Heart left ventricle (tissue), 13 donors: ENCODE measurements around the gene AJM1.

Experiments
- CTCF ChIP-seq, 12 donors: fragments of 200-600 bp; sonication (generic) in 4 of 12; IDR thresholded peaks; one replicate each; pipeline versions ENCODE4 v1.5.0 to v1.8.0; 2018 to 2022; ENCODE audit warnings: antibody characterized with exemption in 12 of 12, mild to moderate bottlenecking in 5 of 12
- POLR2A ChIP-seq, 2 donors: fragments of 450-650 bp; IDR thresholded peaks; one replicate each; pipeline ENCODE4 v1.6.1; 2017; ENCODE audit warnings: antibody characterized with exemption in 2 of 2, mild to moderate bottlenecking in 2 of 2, moderate library complexity in 2 of 2
- donor health status: ischemic (EF 13 %, LVEDD 7.1; RV severe dilation, severe dysfunction).
- donor health status: DM: no; HTN: yes; CAD: no.
- donor health status: DM: no; HTN: no; CAD: no.
- donor health status: ischemic (EF 25% LVEDD 6.9; RV normal size, moderate dysfunction).
- donor health status: ischemic (EF 25% LVEDD 5.7; RV mildly dilated, moderate dysfunction).
- donor health status: ischemic (EF 35%, LVEDD 5.7; RV mildly dilated, moderate dysfunction).
- donor health status: nonischemic (EF 11% LVEDD 7.7; RV severe dilation, severe dysfunction).
- donor health status: DM: yes; HTN: yes; CAD: no.
- donor health status: PGD.
- donor health status: ischemic (EF 29% LVEDD 5.4; RV normal size, mild dysfunction).
- donor health status: nonischemic (EF 23%, LVEDD 6.1; RV moderate dilation, normal function).

GRCh38 chr9:136844761-136845464 is 2.6 kb downstream of the AJM1 start:
- no peak for TF ChIP-seq CTCF (IDR thresholded peaks at IDR 0.05)
- no peak for TF ChIP-seq POLR2A (IDR thresholded peaks at IDR 0.05)
